ENCODE data around the gene BIN1. TPM values are rescaled to one million over a fixed set of nuclear protein-coding genes. Genes with fewer than 3 reads are reported as not detected.
A peak's percentile ranks its signal among the peaks of the same experiment; 100 is the strongest.

Gene BIN1
- total and polyA plus RNA-seq, 4 donors = 103 to 220 (median 163) TPM

DNA sequence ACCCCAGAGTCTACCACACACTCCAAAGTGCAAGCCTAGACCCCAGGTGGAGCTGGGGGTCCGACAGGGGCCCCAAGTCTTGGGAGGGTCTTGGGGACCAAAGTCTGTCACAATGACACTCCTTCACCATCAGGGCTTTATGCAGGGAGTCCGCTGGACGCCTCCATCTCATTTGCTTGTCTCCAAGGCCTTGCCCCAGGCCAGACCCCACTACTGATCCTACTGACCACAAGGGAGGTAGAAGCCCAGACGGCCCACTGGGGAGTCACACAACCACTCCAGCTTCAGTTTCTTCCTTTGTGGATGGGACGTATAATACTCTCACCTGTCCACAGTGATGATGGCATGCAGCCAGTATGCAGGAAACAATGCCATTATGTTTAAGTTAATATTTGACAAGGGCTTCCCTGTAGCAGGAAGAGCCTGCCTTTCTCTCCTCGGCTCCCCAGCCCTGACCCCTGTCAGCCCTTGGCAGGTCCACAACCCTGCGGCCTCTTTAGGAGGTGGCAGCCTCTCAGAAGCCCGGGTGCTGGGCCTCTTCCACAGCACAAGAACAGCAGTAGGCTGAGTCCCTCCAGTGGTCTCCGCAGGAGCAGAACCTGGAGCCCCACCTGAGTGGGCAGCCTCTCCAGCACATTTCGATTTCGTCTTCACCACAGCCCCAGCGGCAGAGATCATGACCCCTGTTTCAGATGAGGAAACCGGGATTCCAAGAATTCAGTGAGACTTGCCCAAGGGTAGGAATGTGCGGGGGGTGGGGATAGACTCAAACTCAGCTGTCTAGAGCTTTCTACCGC lies 6.5 kb downstream of the BIN1 start:
- no peaks in the 10 kb centered on the region for H3K9me3 ChIP-seq (ENCODE audit: control insufficient read depth, insufficient read depth, low read length)
- H3K27ac ChIP-seq (ENCODE audit: low read depth, low read length) = no peak overlapping the region
- no peaks in the 10 kb centered on the region for H3K27me3 ChIP-seq (ENCODE audit: control insufficient read depth, insufficient read depth, low read length)
- peaks cover 84% of the 10 kb centered on the region for H3K4me1 ChIP-seq (ENCODE audit: control insufficient read depth, insufficient read depth, low read length)
- H3K4me3 ChIP-seq (ENCODE audit: low read depth, low read length) = no peak overlapping the region
- WGBS (ENCODE audit: insufficient coverage) = 84% methylated on average over 13 of the region's 15 CpGs
- peaks cover 25% of the 10 kb centered on the region for H3K36me3 ChIP-seq (ENCODE audit: control insufficient read depth, insufficient read depth, low read length)
- DNase-seq (ENCODE audit: low read depth in 4 of 6, low spot score in 6 of 6) = no peak

GRCh38 chr2:127098711-127099110 lies 8.2 kb downstream of the BIN1 start:
- Histone ChIP-seq H3K4me3 (ENCODE audit: low read depth, low read length) (no peak overlapping the region), H3K4me1 (ENCODE audit: control insufficient read depth, insufficient read depth, low read length) (peaks cover 84% of the 10 kb centered on the region), H3K27ac (ENCODE audit: low read depth, low read length) (no peak overlapping the region), H3K9me3 (ENCODE audit: control insufficient read depth, insufficient read depth, low read length) (no peaks in the 10 kb centered on the region), H3K36me3 (ENCODE audit: control insufficient read depth, insufficient read depth, low read length) (peaks cover 27% of the 10 kb centered on the region), H3K27me3 (ENCODE audit: control insufficient read depth, insufficient read depth, low read length) (no peaks in the 10 kb centered on the region)
- DNase-seq (ENCODE audit: low read depth in 4 of 6, low spot score in 6 of 6) = no peak
- 68% methylated on average over 7 of the region's 7 CpGs for WGBS (ENCODE audit: insufficient coverage)

GRCh38 chr2:127097841-127098651 lies 8.9 kb downstream of the BIN1 start:
- peak in 1 of 6 donors; percentile 38 for DNase-seq (ENCODE audit: low read depth in 4 of 6, low spot score in 6 of 6)
- H3K36me3 ChIP-seq (ENCODE audit: control insufficient read depth, insufficient read depth, low read length) = peaks cover 20% of the 10 kb centered on the region
- no peaks in the 10 kb centered on the region for H3K9me3 ChIP-seq (ENCODE audit: control insufficient read depth, insufficient read depth, low read length)
- peak overlapping the region; percentile 30 for H3K27ac ChIP-seq (ENCODE audit: low read depth, low read length)
- 69% methylated on average over 11 of the region's 16 CpGs for WGBS (ENCODE audit: insufficient coverage)
- no peak overlapping the region for H3K4me3 ChIP-seq (ENCODE audit: low read depth, low read length)
- H3K27me3 ChIP-seq (ENCODE audit: control insufficient read depth, insufficient read depth, low read length) = no peaks in the 10 kb centered on the region
- peaks cover 86% of the 10 kb centered on the region for H3K4me1 ChIP-seq (ENCODE audit: control insufficient read depth, insufficient read depth, low read length)

DNA sequence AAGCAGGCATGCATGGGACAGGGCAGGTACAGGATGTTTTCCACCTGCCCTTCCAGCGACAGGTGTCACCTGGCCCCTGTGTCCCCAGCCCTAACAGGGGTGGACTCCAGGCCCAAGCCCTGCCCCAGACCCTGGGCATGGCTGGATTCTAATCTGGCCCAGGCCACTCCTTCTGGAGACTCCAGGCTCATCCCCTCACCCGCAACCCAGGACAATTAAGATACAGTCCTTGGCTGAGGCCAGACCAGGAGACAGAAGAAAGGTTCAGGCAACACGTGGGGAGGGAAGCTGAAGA lies 9.5 kb downstream of the BIN1 start:
- WGBS (ENCODE audit: insufficient coverage) = 82% methylated on average over 3 of the region's 3 CpGs
- H3K4me1 ChIP-seq (ENCODE audit: control insufficient read depth, insufficient read depth, low read length) = peaks cover 88% of the 10 kb centered on the region
- no peaks in the 10 kb centered on the region for H3K27me3 ChIP-seq (ENCODE audit: control insufficient read depth, insufficient read depth, low read length)
- H3K27ac ChIP-seq (ENCODE audit: low read depth, low read length) = no peak overlapping the region
- H3K36me3 ChIP-seq (ENCODE audit: control insufficient read depth, insufficient read depth, low read length) = peaks cover 21% of the 10 kb centered on the region
- no peak for DNase-seq (ENCODE audit: low read depth in 4 of 6, low spot score in 6 of 6)
- H3K4me3 ChIP-seq (ENCODE audit: low read depth, low read length) = no peak overlapping the region
- no peaks in the 10 kb centered on the region for H3K9me3 ChIP-seq (ENCODE audit: control insufficient read depth, insufficient read depth, low read length)

DNA sequence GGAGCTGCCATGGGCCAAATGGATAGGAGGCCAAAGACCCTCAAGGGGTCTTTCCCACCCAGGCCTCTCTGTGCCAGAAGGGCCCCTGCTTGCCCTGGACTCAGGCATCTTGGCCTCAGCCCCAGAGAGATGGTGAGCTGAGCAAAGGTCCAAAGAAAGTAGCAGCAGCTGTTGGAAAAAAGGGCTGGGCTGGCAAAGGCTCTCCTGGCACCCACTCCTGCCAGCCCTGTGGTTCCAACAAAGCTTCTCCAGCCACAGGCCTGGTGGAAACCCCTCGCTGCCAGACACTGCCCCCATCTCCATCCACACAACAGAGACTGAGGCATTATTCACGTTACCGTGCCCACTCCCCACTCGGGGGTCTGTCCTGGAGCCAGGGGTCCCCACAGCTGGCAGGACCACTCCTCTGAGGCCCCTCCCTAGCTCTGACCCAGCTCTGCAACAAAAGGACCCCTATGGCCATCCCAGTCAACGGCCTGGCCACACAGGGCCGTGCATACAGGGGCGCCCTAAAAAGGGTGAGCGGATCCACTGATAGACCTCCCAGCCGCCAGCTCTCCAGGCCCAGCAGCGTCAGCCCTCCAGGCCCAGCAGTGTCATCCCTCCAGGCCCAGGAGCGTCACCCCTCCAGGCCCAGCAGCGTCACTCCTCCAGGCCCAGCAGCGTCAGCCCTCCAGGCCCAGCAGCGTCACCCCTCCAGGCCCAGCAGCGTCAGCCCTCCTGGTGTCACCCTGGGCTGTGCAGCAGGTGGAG lies 10.1 kb downstream of the BIN1 start:
- Histone ChIP-seq H3K36me3 (ENCODE audit: control insufficient read depth, insufficient read depth, low read length) (peaks cover 23% of the 10 kb centered on the region), H3K4me3 (ENCODE audit: low read depth, low read length) (no peak overlapping the region), H3K9me3 (ENCODE audit: control insufficient read depth, insufficient read depth, low read length) (no peaks in the 10 kb centered on the region), H3K4me1 (ENCODE audit: control insufficient read depth, insufficient read depth, low read length) (peaks cover 86% of the 10 kb centered on the region), H3K27me3 (ENCODE audit: control insufficient read depth, insufficient read depth, low read length) (no peaks in the 10 kb centered on the region), H3K27ac (ENCODE audit: low read depth, low read length) (no peak overlapping the region)
- peak in 1 of 6 donors; percentile 65 for DNase-seq (ENCODE audit: low read depth in 4 of 6, low spot score in 6 of 6)
- WGBS (ENCODE audit: insufficient coverage) = 74% methylated on average over 15 of the region's 15 CpGs

- H3K27me3 ChIP-seq (ENCODE audit: control insufficient read depth, insufficient read depth, low read length) = no peaks in the 10 kb centered on the region
- DNase-seq (ENCODE audit: low read depth in 4 of 6, low spot score in 6 of 6) = no peak
- H3K4me3 ChIP-seq (ENCODE audit: low read depth, low read length) = no peak overlapping the region
- H3K9me3 ChIP-seq (ENCODE audit: control insufficient read depth, insufficient read depth, low read length) = no peaks in the 10 kb centered on the region
- peaks cover 80% of the 10 kb centered on the region for H3K4me1 ChIP-seq (ENCODE audit: control insufficient read depth, insufficient read depth, low read length)
- peaks cover 23% of the 10 kb centered on the region for H3K36me3 ChIP-seq (ENCODE audit: control insufficient read depth, insufficient read depth, low read length)
- H3K27ac ChIP-seq (ENCODE audit: low read depth, low read length) = no peak overlapping the region
- WGBS (ENCODE audit: insufficient coverage) = 81% methylated on average over 8 of the region's 9 CpGs
Observed at GRCh38 chr2:127096280-127096679, 10.7 kb downstream of the BIN1 start.

DNA sequence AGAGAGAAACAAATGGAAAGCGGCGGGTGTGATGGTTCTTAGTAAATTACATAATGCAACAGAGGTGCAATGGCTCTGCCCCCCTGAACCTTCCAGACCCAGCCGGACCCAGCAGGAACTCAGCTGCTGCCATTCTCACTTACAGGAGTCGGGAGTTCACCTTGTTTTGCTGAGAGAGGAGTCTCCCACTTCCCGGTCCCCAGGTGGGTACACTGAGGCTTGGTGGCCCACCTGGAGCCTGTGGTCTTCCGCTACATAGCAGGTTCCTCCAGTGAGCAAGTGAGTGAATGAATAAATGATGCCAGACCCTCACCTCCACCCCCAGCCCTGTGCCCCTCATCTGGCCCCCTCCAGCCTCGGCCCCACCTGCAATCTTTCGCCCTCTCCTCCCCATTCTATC lies 11.2 kb downstream of the BIN1 start:
- H3K36me3 ChIP-seq (ENCODE audit: control insufficient read depth, insufficient read depth, low read length) = peaks cover 23% of the 10 kb centered on the region
- peaks cover 75% of the 10 kb centered on the region for H3K4me1 ChIP-seq (ENCODE audit: control insufficient read depth, insufficient read depth, low read length)
- DNase-seq (ENCODE audit: low read depth in 4 of 6, low spot score in 6 of 6) = no peak
- H3K4me3 ChIP-seq (ENCODE audit: low read depth, low read length) = no peak overlapping the region
- no peaks in the 10 kb centered on the region for H3K9me3 ChIP-seq (ENCODE audit: control insufficient read depth, insufficient read depth, low read length)
- 100% methylated on average over 2 of the region's 8 CpGs for WGBS (ENCODE audit: insufficient coverage)
- H3K27ac ChIP-seq (ENCODE audit: low read depth, low read length) = no peak overlapping the region
- H3K27me3 ChIP-seq (ENCODE audit: control insufficient read depth, insufficient read depth, low read length) = no peaks in the 10 kb centered on the region

- no peaks in the 10 kb centered on the region for H3K9me3 ChIP-seq (ENCODE audit: control insufficient read depth, insufficient read depth, low read length)
- peaks cover 22% of the 10 kb centered on the region for H3K36me3 ChIP-seq (ENCODE audit: control insufficient read depth, insufficient read depth, low read length)
- no peaks in the 10 kb centered on the region for H3K27me3 ChIP-seq (ENCODE audit: control insufficient read depth, insufficient read depth, low read length)
- no peak for DNase-seq (ENCODE audit: low read depth in 4 of 6, low spot score in 6 of 6)
- 92% methylated on average over 2 of the region's 2 CpGs for WGBS (ENCODE audit: insufficient coverage)
- peaks cover 75% of the 10 kb centered on the region for H3K4me1 ChIP-seq (ENCODE audit: control insufficient read depth, insufficient read depth, low read length)
- peak overlapping the region; percentile 47 for H3K27ac ChIP-seq (ENCODE audit: low read depth, low read length)
- H3K4me3 ChIP-seq (ENCODE audit: low read depth, low read length) = no peak overlapping the region
Observed at GRCh38 chr2:127095367-127095641, 11.7 kb downstream of the BIN1 start.

DNA sequence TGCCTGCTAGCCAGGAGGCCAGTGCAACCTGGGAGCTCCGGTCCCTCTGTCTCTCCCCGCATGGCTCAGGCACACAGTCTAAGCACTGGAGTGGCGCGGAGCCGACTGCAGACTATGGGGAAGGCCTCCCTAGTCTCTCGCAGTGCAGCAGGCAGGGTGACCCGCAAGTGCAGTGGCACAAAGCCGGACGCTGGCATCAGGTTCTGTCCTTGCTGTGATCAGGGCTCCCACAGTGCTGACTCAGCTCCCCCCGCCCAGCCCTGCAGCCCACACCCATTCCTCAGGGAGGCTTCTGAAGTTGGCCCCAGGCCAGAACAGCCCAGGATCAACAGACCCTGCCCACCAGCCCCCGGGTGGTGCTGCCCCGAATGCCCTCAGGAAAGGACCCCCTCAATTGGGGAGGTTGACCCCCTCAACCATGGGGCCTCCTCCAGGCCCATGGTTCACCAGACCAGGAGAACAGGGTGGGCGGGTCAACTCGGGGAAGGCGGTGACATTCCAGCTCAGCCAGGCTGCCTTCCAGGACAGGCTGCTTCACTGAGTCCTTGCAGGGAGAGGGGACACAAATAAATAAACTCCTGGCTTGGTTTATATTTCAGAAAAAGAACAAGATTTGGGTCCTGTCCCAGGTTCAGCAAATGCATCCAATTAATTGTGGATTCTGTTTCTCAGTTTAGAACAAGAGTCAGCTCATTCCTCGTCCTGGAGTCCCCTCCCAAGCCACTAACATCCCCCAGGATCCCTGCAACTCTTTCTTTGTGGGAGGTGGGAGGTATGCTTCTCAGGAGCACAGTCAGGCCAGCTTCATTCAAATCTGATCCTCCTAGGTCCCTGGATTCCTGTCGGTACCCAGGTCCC lies 12.2 kb downstream of the BIN1 start:
- peaks cover 26% of the 10 kb centered on the region for H3K36me3 ChIP-seq (ENCODE audit: control insufficient read depth, insufficient read depth, low read length)
- peak overlapping the region; percentile 52 for H3K27ac ChIP-seq (ENCODE audit: low read depth, low read length)
- 34% methylated on average over 15 of the region's 17 CpGs for WGBS (ENCODE audit: insufficient coverage)
- no peak overlapping the region for H3K4me3 ChIP-seq (ENCODE audit: low read depth, low read length)
- peaks cover 76% of the 10 kb centered on the region for H3K4me1 ChIP-seq (ENCODE audit: control insufficient read depth, insufficient read depth, low read length)
- H3K9me3 ChIP-seq (ENCODE audit: control insufficient read depth, insufficient read depth, low read length) = no peaks in the 10 kb centered on the region
- no peaks in the 10 kb centered on the region for H3K27me3 ChIP-seq (ENCODE audit: control insufficient read depth, insufficient read depth, low read length)
- peak in 1 of 6 donors; percentile 63 for DNase-seq (ENCODE audit: low read depth in 4 of 6, low spot score in 6 of 6)

All from spinal cord (tissue), 10 donors.